ENCODE results near the gene SLC5A11.

Gene SLC5A11

GRCh38 chr16:24908716-24909115 lies 63.0 kb downstream of the SLC5A11 start:
- H3K36me3 ChIP-seq (ENCODE audit: control insufficient read depth in 1 of 2, insufficient read depth in 2 of 2, low read length in 2 of 2), result no peaks in the 10 kb centered on the region
- no peak overlapping the region for H3K9ac ChIP-seq (ENCODE audit: low read length)
- no peak overlapping the region for H4K91ac ChIP-seq (ENCODE audit: low read depth, low read length)
- H2BK12ac ChIP-seq (ENCODE audit: low read length), result no peak overlapping the region
- WGBS (ENCODE audit: extremely low coverage, insufficient coverage, insufficient read length), result no CpG with 5 or more reads among the region's 10 CpGs
- no peak overlapping the region for H3K4me3 ChIP-seq (ENCODE audit: low read depth, low read length)
- H2AFZ ChIP-seq (ENCODE audit: insufficient read depth, low read length, poor library complexity), result no peak overlapping the region
- H3K79me1 ChIP-seq (ENCODE audit: low read length), result no peaks in the 10 kb centered on the region
- H3K27ac ChIP-seq (ENCODE audit: low read depth, low read length), result no peak overlapping the region
- no peaks in the 10 kb centered on the region for H3K79me2 ChIP-seq (ENCODE audit: control insufficient read depth, insufficient read depth, low read length, poor library complexity)
- no peak overlapping the region for H3K18ac ChIP-seq (ENCODE audit: low read length)
- H4K8ac ChIP-seq (ENCODE audit: low read depth, low read length), result no peak overlapping the region
- H4K12ac ChIP-seq (ENCODE audit: low read depth, low read length), result no peak overlapping the region
- H2BK120ac ChIP-seq (ENCODE audit: insufficient read depth, low read length, poor library complexity), result no peak overlapping the region
- no peak overlapping the region for H3K14ac ChIP-seq (ENCODE audit: low read length)
- no peak for DNase-seq
- H3K4me1 ChIP-seq (ENCODE audit: control insufficient read depth in 1 of 2, insufficient read depth in 2 of 2, low read length in 2 of 2), result no peaks in the 10 kb centered on the region
- H3K27me3 ChIP-seq (ENCODE audit: insufficient read depth, low read length), result no peaks in the 10 kb centered on the region
- H3K4ac ChIP-seq (ENCODE audit: low read depth, low read length), result no peak overlapping the region
- H3K23ac ChIP-seq (ENCODE audit: low read length), result no peak overlapping the region
- H3K4me2 ChIP-seq (ENCODE audit: low read length), result no peak overlapping the region
- peaks cover 3% of the 10 kb centered on the region for H3K9me3 ChIP-seq (ENCODE audit: insufficient read depth, low read depth, low read length)
- H2AK5ac ChIP-seq (ENCODE audit: low read length), result no peak overlapping the region
- H2BK5ac ChIP-seq (ENCODE audit: low read depth, low read length, poor library complexity), result no peak overlapping the region

GRCh38 chr16:24909856-24910255 lies 64.1 kb downstream of the SLC5A11 start:
- H3K9me3 ChIP-seq (ENCODE audit: insufficient read depth, low read depth, low read length), result peaks cover 3% of the 10 kb centered on the region
- DNase-seq, result no peak
- H3K36me3 ChIP-seq (ENCODE audit: control insufficient read depth in 1 of 2, insufficient read depth in 2 of 2, low read length in 2 of 2), result no peaks in the 10 kb centered on the region
- no peaks in the 10 kb centered on the region for H3K27me3 ChIP-seq (ENCODE audit: insufficient read depth, low read length)
- H3K4me2 ChIP-seq (ENCODE audit: low read length), result no peak overlapping the region
- no peak overlapping the region for H3K9ac ChIP-seq (ENCODE audit: low read length)
- no peak overlapping the region for H2BK120ac ChIP-seq (ENCODE audit: insufficient read depth, low read length, poor library complexity)
- H2BK5ac ChIP-seq (ENCODE audit: low read depth, low read length, poor library complexity), result no peak overlapping the region
- no CpG with 5 or more reads among the region's 5 CpGs for WGBS (ENCODE audit: extremely low coverage, insufficient coverage, insufficient read length)
- H3K4ac ChIP-seq (ENCODE audit: low read depth, low read length), result no peak overlapping the region
- H3K27ac ChIP-seq (ENCODE audit: low read depth, low read length), result no peak overlapping the region
- H3K18ac ChIP-seq (ENCODE audit: low read length), result no peak overlapping the region
- no peak overlapping the region for H3K4me3 ChIP-seq (ENCODE audit: low read depth, low read length)
- H2BK12ac ChIP-seq (ENCODE audit: low read length), result no peak overlapping the region
- H4K8ac ChIP-seq (ENCODE audit: low read depth, low read length), result no peak overlapping the region
- H3K23ac ChIP-seq (ENCODE audit: low read length), result no peak overlapping the region
- H4K12ac ChIP-seq (ENCODE audit: low read depth, low read length), result no peak overlapping the region
- H3K4me1 ChIP-seq (ENCODE audit: control insufficient read depth in 1 of 2, insufficient read depth in 2 of 2, low read length in 2 of 2), result no peaks in the 10 kb centered on the region
- H3K79me2 ChIP-seq (ENCODE audit: control insufficient read depth, insufficient read depth, low read length, poor library complexity), result no peaks in the 10 kb centered on the region
- no peak overlapping the region for H3K14ac ChIP-seq (ENCODE audit: low read length)
- no peak overlapping the region for H2AFZ ChIP-seq (ENCODE audit: insufficient read depth, low read length, poor library complexity)
- H4K91ac ChIP-seq (ENCODE audit: low read depth, low read length), result no peak overlapping the region
- no peak overlapping the region for H2AK5ac ChIP-seq (ENCODE audit: low read length)
- H3K79me1 ChIP-seq (ENCODE audit: low read length), result no peaks in the 10 kb centered on the region

DNA sequence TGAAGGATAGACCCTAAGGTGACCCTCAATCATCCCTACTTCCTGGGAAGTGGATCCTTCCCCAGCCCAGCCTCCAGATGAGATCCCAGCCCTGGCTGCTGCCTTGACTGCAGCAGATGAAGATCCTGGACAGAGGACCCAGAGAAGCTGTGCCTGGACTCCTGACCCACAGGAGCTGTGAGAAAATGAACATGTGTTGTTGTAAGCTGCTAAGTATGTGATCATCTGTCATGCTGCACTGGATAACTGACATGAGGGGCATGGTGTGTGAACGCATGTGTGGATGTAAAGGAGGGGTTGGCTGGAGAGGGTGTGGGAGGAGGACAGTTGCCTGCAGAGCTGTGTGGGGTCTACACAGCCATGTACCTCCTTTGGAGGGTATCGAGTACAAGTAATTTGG lies 69.3 kb downstream of the SLC5A11 start:
- H3K23ac ChIP-seq (ENCODE audit: low read length), result no peak overlapping the region
- no peaks in the 10 kb centered on the region for H3K27me3 ChIP-seq (ENCODE audit: insufficient read depth, low read length)
- H3K4ac ChIP-seq (ENCODE audit: low read depth, low read length), result no peak overlapping the region
- no peak for DNase-seq
- H3K9me3 ChIP-seq (ENCODE audit: insufficient read depth, low read depth, low read length), result peaks cover 10% of the 10 kb centered on the region
- no peak overlapping the region for H4K8ac ChIP-seq (ENCODE audit: low read depth, low read length)
- H2BK5ac ChIP-seq (ENCODE audit: low read depth, low read length, poor library complexity), result no peak overlapping the region
- no peaks in the 10 kb centered on the region for H3K4me1 ChIP-seq (ENCODE audit: control insufficient read depth in 1 of 2, insufficient read depth in 2 of 2, low read length in 2 of 2)
- H3K9ac ChIP-seq (ENCODE audit: low read length), result no peak overlapping the region
- no peak overlapping the region for H3K18ac ChIP-seq (ENCODE audit: low read length)
- no peaks in the 10 kb centered on the region for H3K79me1 ChIP-seq (ENCODE audit: low read length)
- H2BK120ac ChIP-seq (ENCODE audit: insufficient read depth, low read length, poor library complexity), result no peak overlapping the region
- peaks cover 18% of the 10 kb centered on the region in 2 experiments for H3K36me3 ChIP-seq (ENCODE audit: control insufficient read depth in 1 of 2, insufficient read depth in 2 of 2, low read length in 2 of 2)
- no CpG with 5 or more reads among the region's 2 CpGs for WGBS (ENCODE audit: extremely low coverage, insufficient coverage, insufficient read length)
- no peak overlapping the region for H2AFZ ChIP-seq (ENCODE audit: insufficient read depth, low read length, poor library complexity)
- H4K12ac ChIP-seq (ENCODE audit: low read depth, low read length), result no peak overlapping the region
- no peak overlapping the region for H2AK5ac ChIP-seq (ENCODE audit: low read length)
- no peak overlapping the region for H2BK12ac ChIP-seq (ENCODE audit: low read length)
- H3K79me2 ChIP-seq (ENCODE audit: control insufficient read depth, insufficient read depth, low read length, poor library complexity), result no peaks in the 10 kb centered on the region
- no peak overlapping the region for H3K27ac ChIP-seq (ENCODE audit: low read depth, low read length)
- H3K14ac ChIP-seq (ENCODE audit: low read length), result no peak overlapping the region
- no peak overlapping the region for H3K4me2 ChIP-seq (ENCODE audit: low read length)
- H3K4me3 ChIP-seq (ENCODE audit: low read depth, low read length), result no peak overlapping the region
- no peak overlapping the region for H4K91ac ChIP-seq (ENCODE audit: low read depth, low read length)

GRCh38 chr16:24915576-24915975 lies 69.8 kb downstream of the SLC5A11 start:
- H3K4ac ChIP-seq (ENCODE audit: low read depth, low read length), result no peak overlapping the region
- no peak overlapping the region for H2BK12ac ChIP-seq (ENCODE audit: low read length)
- H3K4me2 ChIP-seq (ENCODE audit: low read length), result no peak overlapping the region
- no peaks in the 10 kb centered on the region for H3K79me2 ChIP-seq (ENCODE audit: control insufficient read depth, insufficient read depth, low read length, poor library complexity)
- H4K12ac ChIP-seq (ENCODE audit: low read depth, low read length), result no peak overlapping the region
- no peaks in the 10 kb centered on the region for H3K27me3 ChIP-seq (ENCODE audit: insufficient read depth, low read length)
- H4K91ac ChIP-seq (ENCODE audit: low read depth, low read length), result no peak overlapping the region
- H2BK120ac ChIP-seq (ENCODE audit: insufficient read depth, low read length, poor library complexity), result no peak overlapping the region
- no peak overlapping the region for H2AK5ac ChIP-seq (ENCODE audit: low read length)
- H3K36me3 ChIP-seq (ENCODE audit: control insufficient read depth in 1 of 2, insufficient read depth in 2 of 2, low read length in 2 of 2), result peaks cover 20 to 24% of the 10 kb centered on the region in 2 experiments
- H3K14ac ChIP-seq (ENCODE audit: low read length), result no peak overlapping the region
- H3K9ac ChIP-seq (ENCODE audit: low read length), result no peak overlapping the region
- H2BK5ac ChIP-seq (ENCODE audit: low read depth, low read length, poor library complexity), result no peak overlapping the region
- no peak overlapping the region for H2AFZ ChIP-seq (ENCODE audit: insufficient read depth, low read length, poor library complexity)
- H3K4me3 ChIP-seq (ENCODE audit: low read depth, low read length), result no peak overlapping the region
- no peak overlapping the region for H3K27ac ChIP-seq (ENCODE audit: low read depth, low read length)
- DNase-seq, result no peak
- H4K8ac ChIP-seq (ENCODE audit: low read depth, low read length), result no peak overlapping the region
- H3K9me3 ChIP-seq (ENCODE audit: insufficient read depth, low read depth, low read length), result peaks cover 10% of the 10 kb centered on the region
- no peak overlapping the region for H3K23ac ChIP-seq (ENCODE audit: low read length)
- no peaks in the 10 kb centered on the region for H3K4me1 ChIP-seq (ENCODE audit: control insufficient read depth in 1 of 2, insufficient read depth in 2 of 2, low read length in 2 of 2)
- no peaks in the 10 kb centered on the region for H3K79me1 ChIP-seq (ENCODE audit: low read length)
- H3K18ac ChIP-seq (ENCODE audit: low read length), result no peak overlapping the region
- no CpG with 5 or more reads among the region's 8 CpGs for WGBS (ENCODE audit: extremely low coverage, insufficient coverage, insufficient read length)
